Muscle of back (tissue), 11 donors: Measurements from ENCODE around the gene VARS2. TPM values are rescaled to one million over a fixed set of nuclear protein-coding genes. Genes with fewer than 3 reads are reported as not detected.

Experiments used
- DNase-seq, 3 donors: peaks; one replicate each; pipeline versions ENCODE4 v3.0.0 to v3.0.0-alpha.2; 2013
- polyA plus RNA-seq, 10 donors: library from polyadenylated mRNA; unstranded; fragments of 120-200 nt; gene quantifications; one replicate each; pipeline ENCODE4 v1.2.1, GENCODE V29; 2013; ENCODE audit not compliant: insufficient read length in 10 of 10

Gene VARS2
- polyA plus RNA-seq, 10 donors: 16.8 to 32.5 (median 25.2) TPM

GRCh38 chr6:30883685-30884520, 30.1 kb upstream of the VARS2 start, which contains the start of gene DDR1:
DDR1 (plus strand) TSS chr6:30884519; CDS start chr6:30888730, 4,211 bp downstream.
- DNase-seq: peak; percentile 78 to 94 (median 88)

GRCh38 chr6:30884521-30885480, 29.2 kb upstream of the VARS2 start:
- peak in 2 of 3 donors; percentile 34 to 70 for DNase-seq

DNA sequence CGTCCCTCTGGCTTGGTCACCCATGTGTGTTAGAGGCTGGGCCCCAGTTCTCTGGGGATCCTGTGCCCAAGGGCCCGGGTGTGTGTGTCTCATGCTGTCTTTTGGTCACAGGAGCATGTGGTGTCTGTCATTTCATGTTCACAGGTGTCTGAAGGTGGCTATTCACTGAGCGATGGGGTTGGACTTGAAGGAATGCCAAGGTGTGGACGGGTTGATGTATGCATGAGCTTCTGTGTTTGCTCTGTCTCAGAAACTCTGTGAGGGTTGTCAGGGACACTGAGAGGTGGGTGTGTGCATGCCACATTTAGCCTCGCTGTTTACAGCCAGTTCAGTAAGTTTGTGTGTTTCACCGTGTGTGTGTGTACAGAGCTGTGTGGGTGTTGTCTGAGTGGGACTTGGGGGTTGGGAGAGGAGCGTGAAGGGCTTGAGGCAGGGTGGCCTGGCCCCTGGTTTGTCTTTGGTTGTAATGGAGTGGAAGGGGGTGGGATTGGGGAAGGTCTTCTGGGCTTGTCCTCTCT, 28.5 kb upstream of the VARS2 start:
- peak in 2 of 3 donors; percentile 27 to 57 for DNase-seq

GRCh38 chr6:30885999-30886896, 27.8 kb upstream of the VARS2 start:
- peak in 2 of 3 donors; percentile 44 to 72 for DNase-seq

GRCh38 chr6:30886897-30887255, 27.2 kb upstream of the VARS2 start:
- no peak for DNase-seq

GRCh38 chr6:30887901-30888815, 25.9 kb upstream of the VARS2 start:
- no peak for DNase-seq

GRCh38 chr6:30888816-30889495, 25.1 kb upstream of the VARS2 start:
- no peak for DNase-seq

- DNase-seq: no peak
These were observed 24.5 kb upstream of the VARS2 start for GRCh38 chr6:30889496-30889885.

DNA sequence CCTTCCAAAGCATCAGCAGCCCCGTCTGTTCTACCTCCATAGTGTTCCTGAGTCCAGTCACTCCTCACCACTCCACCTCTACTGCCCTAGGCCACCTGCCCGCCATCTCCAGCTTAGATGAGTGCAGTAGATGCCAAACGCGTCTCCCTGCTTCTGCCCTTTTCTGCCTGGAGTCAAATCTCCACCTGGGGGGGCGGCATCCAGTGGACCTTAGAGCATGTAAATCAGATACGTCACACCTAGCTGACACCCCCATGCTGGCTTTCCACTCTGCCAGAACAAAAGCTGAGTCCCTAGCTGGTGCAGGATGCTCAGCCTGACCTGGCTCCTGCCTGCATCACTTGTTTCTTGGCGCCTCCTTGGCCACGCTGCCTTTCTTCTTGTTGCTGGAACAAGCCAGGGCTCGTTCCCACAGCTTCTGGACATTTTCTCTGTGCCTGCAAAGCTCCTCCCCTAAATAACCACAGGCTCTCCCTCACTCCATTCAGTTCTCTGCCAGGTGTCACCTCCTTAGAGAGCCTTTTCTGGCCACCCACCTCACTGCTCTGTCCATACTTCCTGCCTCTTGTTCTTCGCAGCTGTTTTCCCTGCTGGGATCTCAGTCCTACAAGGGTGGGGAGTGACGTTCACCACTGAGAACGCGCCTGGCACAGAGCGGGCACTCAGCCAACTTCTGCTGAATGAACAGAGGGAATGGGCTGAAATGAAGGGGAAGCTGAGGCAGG, 24.0 kb upstream of the VARS2 start:
- no peak for DNase-seq

GRCh38 chr6:30890646-30891449, 23.2 kb upstream of the VARS2 start:
- DNase-seq: no peak

DNA sequence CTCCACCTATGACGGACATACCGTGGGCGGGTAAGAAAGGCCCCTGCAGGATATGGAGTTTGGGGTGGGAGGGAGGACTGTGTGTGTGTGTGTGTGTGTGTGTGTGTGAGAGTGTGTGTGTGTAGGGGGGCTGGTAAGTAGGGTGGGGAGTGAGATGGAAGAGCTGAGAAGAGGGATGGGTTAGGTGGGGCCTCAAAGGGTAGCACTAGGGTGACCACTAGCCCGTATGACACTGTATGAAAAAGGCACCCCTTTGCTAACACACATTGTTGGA, 22.7 kb upstream of the VARS2 start:
- DNase-seq: no peak

DNA sequence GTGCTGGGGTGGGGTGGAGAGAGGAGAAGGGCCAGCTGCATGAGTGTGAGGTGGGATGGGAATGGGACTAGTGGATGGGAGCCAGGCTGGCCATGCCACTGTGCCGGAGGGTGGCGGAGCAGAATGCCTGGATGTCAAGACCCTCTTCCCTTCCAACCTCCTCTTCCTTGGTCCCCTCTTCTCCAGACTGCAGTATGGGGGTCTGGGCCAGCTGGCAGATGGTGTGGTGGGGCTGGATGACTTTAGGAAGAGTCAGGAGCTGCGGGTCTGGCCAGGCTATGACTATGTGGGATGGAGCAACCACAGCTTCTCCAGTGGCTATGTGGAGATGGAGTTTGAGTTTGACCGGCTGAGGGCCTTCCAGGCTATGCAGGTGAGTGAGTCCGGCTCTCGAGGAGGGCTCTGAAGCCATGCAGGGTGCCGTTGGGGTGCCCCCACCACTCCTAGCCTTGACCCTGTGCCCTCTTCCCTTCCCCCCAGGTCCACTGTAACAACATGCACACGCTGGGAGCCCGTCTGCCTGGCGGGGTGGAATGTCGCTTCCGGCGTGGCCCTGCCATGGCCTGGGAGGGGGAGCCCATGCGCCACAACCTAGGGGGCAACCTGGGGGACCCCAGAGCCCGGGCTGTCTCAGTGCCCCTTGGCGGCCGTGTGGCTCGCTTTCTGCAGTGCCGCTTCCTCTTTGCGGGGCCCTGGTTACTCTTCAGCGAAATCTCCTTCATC, 22.1 kb upstream of the VARS2 start:
- no peak for DNase-seq

DNA sequence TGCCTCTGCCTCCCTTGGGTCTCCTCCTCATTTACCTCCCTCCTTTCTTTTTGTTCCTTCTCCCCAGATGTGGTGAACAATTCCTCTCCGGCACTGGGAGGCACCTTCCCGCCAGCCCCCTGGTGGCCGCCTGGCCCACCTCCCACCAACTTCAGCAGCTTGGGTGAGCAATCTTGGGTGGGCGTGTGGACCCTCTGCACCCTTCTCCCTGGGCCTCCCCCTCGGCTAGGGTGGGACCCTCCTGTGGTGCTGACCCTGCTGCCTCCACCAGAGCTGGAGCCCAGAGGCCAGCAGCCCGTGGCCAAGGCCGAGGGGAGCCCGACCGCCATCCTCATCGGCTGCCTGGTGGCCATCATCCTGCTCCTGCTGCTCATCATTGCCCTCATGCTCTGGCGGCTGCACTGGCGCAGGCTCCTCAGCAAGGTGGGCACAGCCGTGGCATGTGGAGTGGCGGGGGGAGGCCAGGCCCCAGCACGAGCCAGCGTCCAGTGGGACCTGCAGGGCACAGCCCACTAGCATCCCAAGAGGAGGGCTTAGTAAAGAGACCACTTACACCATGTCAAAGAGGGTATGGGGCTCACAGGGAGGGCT, 20.9 kb upstream of the VARS2 start:
- DNase-seq: no peak

DNA sequence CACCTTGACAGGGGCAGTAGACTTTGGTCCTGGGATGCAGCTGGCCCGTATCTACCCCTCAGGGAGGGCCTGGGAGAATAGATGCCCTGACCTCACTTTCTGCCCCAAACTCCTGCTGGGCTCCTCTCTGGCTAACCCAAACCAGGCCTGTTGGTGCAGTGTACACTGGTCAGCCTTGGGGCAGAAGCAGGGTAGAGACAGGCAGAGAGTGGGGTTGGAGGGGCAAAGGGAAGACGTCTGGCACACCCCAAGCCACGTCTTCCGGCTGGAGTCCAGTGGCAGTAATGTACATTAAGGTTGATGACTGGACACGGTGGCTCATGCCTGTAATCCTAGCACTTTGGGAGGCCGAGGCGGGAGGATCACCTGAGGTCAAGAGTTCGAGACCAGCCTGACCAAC, 20.4 kb upstream of the VARS2 start:
- DNase-seq: no peak

DNA sequence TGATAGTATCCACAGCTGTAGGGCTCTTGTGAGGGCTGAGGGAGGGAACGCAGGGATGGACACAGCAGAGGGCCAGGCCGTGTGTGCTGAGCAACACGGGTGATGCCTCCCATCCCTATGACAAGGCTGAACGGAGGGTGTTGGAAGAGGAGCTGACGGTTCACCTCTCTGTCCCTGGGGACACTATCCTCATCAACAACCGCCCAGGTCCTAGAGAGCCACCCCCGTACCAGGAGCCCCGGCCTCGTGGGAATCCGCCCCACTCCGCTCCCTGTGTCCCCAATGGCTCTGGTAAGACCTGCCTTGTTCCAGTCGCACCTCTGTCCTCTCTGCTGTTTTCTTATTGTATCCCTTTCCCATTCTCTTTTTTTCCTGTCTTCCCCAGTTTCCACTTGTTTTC, 19.7 kb upstream of the VARS2 start:
- no peak for DNase-seq

DNA sequence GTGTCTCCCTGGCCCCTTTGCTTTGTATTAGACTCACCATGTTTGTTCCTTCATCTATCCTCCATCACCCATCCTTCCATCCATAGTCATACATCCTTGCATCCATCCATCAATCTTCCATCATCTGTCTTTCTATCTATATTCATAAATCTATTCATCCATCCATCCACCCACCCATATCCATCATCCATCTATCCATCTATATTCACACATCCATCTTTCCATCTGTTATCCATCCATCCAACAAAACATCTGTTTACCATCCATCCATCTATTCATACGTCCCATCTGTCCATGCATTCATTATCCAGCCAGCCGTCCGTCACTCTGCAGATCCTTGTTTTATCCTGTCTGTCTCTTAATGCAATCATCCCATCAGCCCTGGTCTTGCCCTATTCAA, 19.1 kb upstream of the VARS2 start:
- no peak for DNase-seq

- DNase-seq: no peak
These were observed 18.7 kb upstream of the VARS2 start for GRCh38 chr6:30895343-30895742.
